DOHH2 (cell line): ENCODE measurements around the gene ZBTB7A.

ENCODE experiments used
- CTCF ChIP-seq: fragments of 200-600 bp; sonication (generic); IDR thresholded peaks from one replicate; pipeline ENCODE4 v1.5.1; 2014; ENCODE audit warnings: antibody characterized with exemption, mild to moderate bottlenecking, low read depth, low read length; ENCODE audit not compliant: poor library complexity, severe bottlenecking
- EZH2phosphoT487 ChIP-seq: fragments of 200-600 bp; sonication (generic); IDR thresholded peaks from 2 replicates; pipeline ENCODE4 v1.6.1; 2017; ENCODE audit warnings: borderline replicate concordance, mild to moderate bottlenecking, antibody characterized with exemption, low read length, moderate library complexity, mixed read lengths

- TF ChIP-seq CTCF (no peak), EZH2phosphoT487 (no peak)
These were observed 17.8 kb upstream of the ZBTB7A start for GRCh38 chr19:4084547-4084877.
